H1 (cell line): ENCODE results near the gene MAD2L2.

Source experiments
- CTCF ChIP-seq, 3 experiments: IDR thresholded peaks; 1 replicate in 2 of 3; 2 replicates in 1 of 3; pipeline versions ENCODE4 v1.5.1 to v1.6.1; 2011; ENCODE audit warnings: low read length in 3 of 3, mild to moderate bottlenecking in 3 of 3, inconsistent platforms in 2 of 3, low read depth in 1 of 3, moderate library complexity in 1 of 3; ENCODE audit not compliant: insufficient read depth in 1 of 3; ENCODE audit errors: control extremely low read depth in 1 of 3
- EZH2 ChIP-seq: fragments of 200-600 bp; sonication (generic); IDR thresholded peaks from 2 replicates; pipeline ENCODE4 v1.7.1; 2012; ENCODE audit warnings: low read depth, mild to moderate bottlenecking, moderate library complexity, low read length, inconsistent platforms; ENCODE audit not compliant: severe bottlenecking
- PHF8 ChIP-seq: fragments of 200-600 bp; sonication (generic); conservative IDR thresholded peaks from 2 replicates; pipeline ENCODE4 v1.7.1; 2012; ENCODE audit warnings: low read depth, mild to moderate bottlenecking, inconsistent platforms, low read length, moderate library complexity
- POLR2A ChIP-seq, 2 experiments: IDR thresholded peaks; 1 replicate in 1 of 2; 2 replicates in 1 of 2; pipeline ENCODE4 v1.6.1; 2011; ENCODE audit warnings: low read depth in 2 of 2, low read length in 2 of 2, mild to moderate bottlenecking in 2 of 2; ENCODE audit errors: control extremely low read depth in 1 of 2
- POLR2AphosphoS5 ChIP-seq: IDR thresholded peaks from 2 replicates; pipeline ENCODE4 v1.6.1; 2011; ENCODE audit warnings: low read depth, low read length
- TAF1 ChIP-seq: IDR thresholded peaks from 2 replicates; pipeline ENCODE4 v1.6.1; 2011; ENCODE audit warnings: mild to moderate bottlenecking, low read depth, low read length
- TEAD4 ChIP-seq: IDR thresholded peaks from 2 replicates; pipeline ENCODE4 v1.6.1; 2012; ENCODE audit warnings: low read depth, low read length, inconsistent platforms, mixed read lengths

- TF ChIP-seq CTCF (IDR thresholded peaks at IDR 0.05; ENCODE audit: control extremely low read depth in 1 of 3, insufficient read depth in 1 of 3, low read depth in 1 of 3, low read length in 3 of 3) (no peak), POLR2AphosphoS5 (no peak), POLR2A (IDR thresholded peaks at IDR 0.05; ENCODE audit: control extremely low read depth in 1 of 2, low read depth in 2 of 2, low read length in 2 of 2) (no peak), TAF1 (no peak), EZH2 (no peak), TEAD4 (no peak), PHF8 (no peak)
Observed at GRCh38 chr1:11721311-11721710, 40.4 kb upstream of the MAD2L2 start.
